HG02610 (cell line): ENCODE data around the gene LRRTM2.
"Not testable (repeated sequence)": the region's sequence is repeated elsewhere in the genome, so short reads cannot be mapped to it uniquely, and the experiment has no call there.

Experiments
- ATAC-seq: cut with Tn5 transposase; IDR thresholded peaks from one replicate; pipeline ENCODE4 v1.9.1; 2021; ENCODE audit warnings: mild to moderate bottlenecking, moderate library complexity; ENCODE audit not compliant: unreplicated experiment

Gene LRRTM2

GRCh38 chr5:138874771-138875551, at the start of gene LRRTM2:
TSS of gene LRRTM2 (minus strand) at chr5:138875335. CDS start at chr5:138874911, 424 bp downstream.
- no peak for ATAC-seq

- no peak for ATAC-seq
These were observed 47.4 kb upstream of the LRRTM2 start for GRCh38 chr5:138922494-138922893.

- ATAC-seq: not testable (repeated sequence)
These were observed 46.2 kb upstream of the LRRTM2 start for GRCh38 chr5:138921362-138921761.

GRCh38 chr5:138920181-138920580, 45.0 kb upstream of the LRRTM2 start:
- no peak for ATAC-seq

GRCh38 chr5:138918686-138919085, 43.6 kb upstream of the LRRTM2 start:
- no peak for ATAC-seq

- ATAC-seq: no peak
These were observed 39.2 kb upstream of the LRRTM2 start for GRCh38 chr5:138914338-138914737.

GRCh38 chr5:138913773-138914172, 38.6 kb upstream of the LRRTM2 start:
- no peak for ATAC-seq

- ATAC-seq: no peak
These were observed 37.0 kb upstream of the LRRTM2 start for GRCh38 chr5:138912093-138912492.

- ATAC-seq: no peak
These were observed 36.3 kb upstream of the LRRTM2 start for GRCh38 chr5:138911441-138911840.

- no peak for ATAC-seq
These were observed 35.5 kb upstream of the LRRTM2 start for GRCh38 chr5:138910546-138911185.

GRCh38 chr5:138909734-138910133, 34.6 kb upstream of the LRRTM2 start:
- no peak for ATAC-seq

GRCh38 chr5:138905541-138905940, 30.4 kb upstream of the LRRTM2 start:
- ATAC-seq: no peak

GRCh38 chr5:138903130-138903775, 28.1 kb upstream of the LRRTM2 start:
- ATAC-seq: no peak

GRCh38 chr5:138901716-138902115, 26.6 kb upstream of the LRRTM2 start:
- ATAC-seq: no peak

- no peak for ATAC-seq
These were observed 25.3 kb upstream of the LRRTM2 start for GRCh38 chr5:138900281-138900965.

- ATAC-seq: no peak
These were observed 23.6 kb upstream of the LRRTM2 start for GRCh38 chr5:138898742-138899141.

- no peak for ATAC-seq
These were observed 23.2 kb upstream of the LRRTM2 start for GRCh38 chr5:138898299-138898698.

GRCh38 chr5:138895918-138896317, 20.8 kb upstream of the LRRTM2 start:
- no peak for ATAC-seq

- no peak for ATAC-seq
These were observed 15.5 kb upstream of the LRRTM2 start for GRCh38 chr5:138890644-138891043.

- ATAC-seq: no peak
These were observed 14.9 kb upstream of the LRRTM2 start for GRCh38 chr5:138889994-138890393.

GRCh38 chr5:138884554-138884953, 9.4 kb upstream of the LRRTM2 start:
- ATAC-seq: no peak
